Lung (tissue), 13 donors: ENCODE results near the gene TTC5. TPM values are rescaled to one million over a fixed set of nuclear protein-coding genes. Genes with fewer than 3 reads are reported as not detected.

ENCODE experiments used
- ATAC-seq: fragments of 200-7000 bp; cut with Tn5 transposase; one replicate; pipeline ENCODE4 v1.9.1; 2020; ENCODE audit warnings: moderate number of reproducible peaks; ENCODE audit not compliant: insufficient read depth, low FRiP score
- DNase-seq, 3 donors: peaks; one replicate each; pipeline ENCODE4 v3.0.0-alpha.2; 2013 to 2017
- H3K27ac ChIP-seq, 2 donors: one replicate each; pipeline ENCODE4 v1.5.1; 2013; ENCODE audit warnings: mild to moderate bottlenecking in 2 of 2, moderate library complexity in 2 of 2, control low read depth in 1 of 2, inconsistent platforms in 1 of 2, low read depth in 1 of 2, low read length in 1 of 2
- H3K27me3 ChIP-seq, 3 donors: one replicate each; pipeline ENCODE4 v1.5.1; 2013; ENCODE audit warnings: low read length in 2 of 3; ENCODE audit not compliant: control insufficient read depth in 3 of 3, insufficient read depth in 3 of 3
- H3K36me3 ChIP-seq, 4 donors: one replicate each; pipeline ENCODE4 v1.5.1; 2013; ENCODE audit warnings: low read length in 4 of 4, mild to moderate bottlenecking in 1 of 4, moderate library complexity in 1 of 4; ENCODE audit not compliant: control insufficient read depth in 4 of 4, insufficient read depth in 4 of 4
- H3K4me1 ChIP-seq, 5 donors: one replicate each; pipeline ENCODE4 v1.5.1; 2013; ENCODE audit warnings: low read length in 5 of 5, mild to moderate bottlenecking in 2 of 5, moderate library complexity in 1 of 5; ENCODE audit not compliant: control insufficient read depth in 5 of 5, insufficient read depth in 5 of 5
- H3K4me3 ChIP-seq: one replicate; pipeline ENCODE4 v1.5.1; 2013; ENCODE audit warnings: mild to moderate bottlenecking, control low read depth, moderate library complexity
- H3K9ac ChIP-seq, 2 donors: one replicate each; pipeline ENCODE4 v1.5.1; 2013; ENCODE audit warnings: low read length in 2 of 2, control low read depth in 1 of 2; ENCODE audit not compliant: insufficient read depth in 1 of 2
- H3K9me3 ChIP-seq, 4 donors: one replicate each; pipeline ENCODE4 v1.5.1; 2013; ENCODE audit warnings: low read length in 3 of 4, mild to moderate bottlenecking in 1 of 4, moderate library complexity in 1 of 4; ENCODE audit not compliant: control insufficient read depth in 4 of 4, insufficient read depth in 3 of 4
- CTCF ChIP-seq: IDR thresholded peaks from 2 replicates; pipeline ENCODE4 v1.5.1; 2012; ENCODE audit warnings: mild to moderate bottlenecking; ENCODE audit errors: control extremely low read depth, extremely low read depth
- WGBS, 2 donors: extraction: QIAGEN DNeasy Blood & Tissue Kit; methylation state at CpG; one replicate each; pipeline ENCODE4 v1.1.7; 2013; 5-methylcytosine and 5-hydroxymethylcytosine counted together
- polyA plus RNA-seq, 2 donors: library from polyadenylated mRNA; stranded (reverse); fragments of 200-250 nt; gene quantifications; one replicate each; pipeline ENCODE4 v1.2.1, GENCODE V29; 2013
- small RNA-seq: library from RNA; depleted of rRNA; stranded (forward); fragments of <200 nt; gene quantifications from one replicate; pipeline ENCODE3, GENCODE V24; 2014; ENCODE audit warnings: low replicate concordance
- total RNA-seq, 2 donors: library from RNA; depleted of rRNA in 1 of 2; stranded (reverse); fragments of >200 nt in 1 of 2; gene quantifications; one replicate each; pipeline ENCODE4 v1.2.1, GENCODE V29; 2014 to 2021
- donor health status: control.
- donor health status: control.
- donor health status: Bipolar disorder and iron deficiency.
- donor health status: healthy.
- donor health status: DM: yes; HTN: yes; CAD: no.

Gene TTC5
- total and polyA plus RNA-seq, 4 donors = 5.0 to 21.8 (median 14.2) TPM

GRCh38 chr14:20262642-20263128 lies 43.1 kb downstream of the TTC5 start:
- Histone ChIP-seq H3K36me3 (no peaks in the 10 kb centered on the region), H3K9me3 (no peaks in the 10 kb centered on the region), H3K9ac (no peak overlapping the region)

GRCh38 chr14:20247646-20248246 lies 58.0 kb downstream of the TTC5 start:
- H3K27ac ChIP-seq = no peak overlapping the region
- H3K4me3 ChIP-seq = no peak overlapping the region
- 65 to 69% methylated on average over 3 of the region's 3 CpGs for WGBS, 2 donors
- peaks cover 3 to 4% (median 3%) of the 10 kb centered on the region in 4 donors for H3K9me3 ChIP-seq
- DNase-seq (no peak), ATAC-seq (no peak)
- H3K36me3 ChIP-seq = no peaks in the 10 kb centered on the region
- no peak for TF ChIP-seq CTCF
- no peaks in the 10 kb centered on the region for H3K27me3 ChIP-seq
- no peaks in the 10 kb centered on the region for H3K4me1 ChIP-seq
- no peak overlapping the region for H3K9ac ChIP-seq

More at GRCh38 chr14:20262642-20263128, 43.1 kb downstream of the TTC5 start:
- no peaks in the 10 kb centered on the region for H3K27me3 ChIP-seq
- no peak overlapping the region for H3K4me3 ChIP-seq
- ATAC-seq = no peak
- no peaks in the 10 kb centered on the region for H3K4me1 ChIP-seq
- 62 to 70% methylated on average over 3 of the region's 3 CpGs for WGBS, 2 donors
- H3K27ac ChIP-seq = no peak overlapping the region
- DNase-seq = no peak
- TF ChIP-seq CTCF = no peak

Small RNA genes within 50 kb of the gene (small RNA-seq; reads per million reads assigned to genes)
- gene SNORA79B (0.56 reads per million, percentile 65 among the genes with 10 or more reads in this experiment), gene SNORD126 (383 reads per million, percentile 99 among the genes with 10 or more reads in this experiment)

Other genes with a start within 250 kb of the TTC5 start
- gene OR4L1, start 245.9 kb downstream of the TTC5 start, total RNA-seq = not detected
- gene OR4L1, start 245.9 kb downstream of the TTC5 start, polyA plus RNA-seq = not detected
- not detected for gene OR4K17, start 195.2 kb downstream of the TTC5 start, total RNA-seq
- gene OR4K17, start 195.2 kb downstream of the TTC5 start, polyA plus RNA-seq = not detected
- gene OR4N5, start 167.1 kb downstream of the TTC5 start, total RNA-seq = not detected
- not detected for gene OR4N5, start 167.1 kb downstream of the TTC5 start, polyA plus RNA-seq
- gene OR11G2, start 115.1 kb downstream of the TTC5 start, total RNA-seq = not detected
- not detected for gene OR11G2, start 115.1 kb downstream of the TTC5 start, polyA plus RNA-seq
- not detected for gene OR11H6, start 82.2 kb downstream of the TTC5 start, total RNA-seq
- not detected for gene OR11H6, start 82.2 kb downstream of the TTC5 start, polyA plus RNA-seq
- not detected for gene OR11H7, start 77.0 kb downstream of the TTC5 start, total RNA-seq
- gene OR11H7, start 77.0 kb downstream of the TTC5 start, polyA plus RNA-seq = not detected
- not detected for gene OR11H4, start 66.7 kb downstream of the TTC5 start, total RNA-seq
- gene OR11H4, start 66.7 kb downstream of the TTC5 start, polyA plus RNA-seq = not detected
- 10 to 100 TPM; 28.9 to 89.1 TPM for gene CCNB1IP1, start 27.3 kb upstream of the TTC5 start, total RNA-seq
- gene CCNB1IP1, start 27.3 kb upstream of the TTC5 start, polyA plus RNA-seq = 10 to 100 TPM; 30.1 to 61.2 TPM
- 10 to 100 TPM; 15.3 to 17.7 TPM for gene PARP2, start 37.7 kb upstream of the TTC5 start, total RNA-seq
- 10 to 100 TPM; 10.9 to 15.5 TPM for gene PARP2, start 37.7 kb upstream of the TTC5 start, polyA plus RNA-seq
- gene TEP1, start 107.5 kb upstream of the TTC5 start, total RNA-seq = 10 to 100 TPM; 21.8 to 44.7 TPM
- gene TEP1, start 107.5 kb upstream of the TTC5 start, polyA plus RNA-seq = 10 to 100 TPM; 15.7 to 23.2 TPM
- under 1 TPM; 0.25 to 0.51 TPM for gene KLHL33, start 130.2 kb upstream of the TTC5 start, total RNA-seq
- gene KLHL33, start 130.2 kb upstream of the TTC5 start, polyA plus RNA-seq = under 1 TPM; 0.03 to 0.08 TPM
- gene OSGEP, start 148.9 kb upstream of the TTC5 start, total RNA-seq = 10 to 100 TPM; 35.5 to 44.8 TPM
- 10 to 100 TPM; 43.5 to 54.1 TPM for gene OSGEP, start 148.9 kb upstream of the TTC5 start, polyA plus RNA-seq
- 100 to 1,000 TPM in 1 of 2 donors, 10 to 100 TPM in 1; 66.2 to 144 TPM for gene APEX1, start 149.3 kb upstream of the TTC5 start, total RNA-seq
- gene APEX1, start 149.3 kb upstream of the TTC5 start, polyA plus RNA-seq = 100 to 1,000 TPM in 1 of 2 donors, 10 to 100 TPM in 1; 95.8 to 159 TPM
- 10 to 100 TPM; 22.2 to 35.6 TPM for gene PIP4P1, start 155.5 kb upstream of the TTC5 start, total RNA-seq
- gene PIP4P1, start 155.5 kb upstream of the TTC5 start, polyA plus RNA-seq = 10 to 100 TPM; 27.4 to 46.7 TPM
- gene PNP, start 163.5 kb upstream of the TTC5 start, total RNA-seq = 10 to 100 TPM; 15.5 to 41.4 TPM
- gene PNP, start 163.5 kb upstream of the TTC5 start, polyA plus RNA-seq = 100 to 1,000 TPM in 1 of 2 donors, 10 to 100 TPM in 1; 32.7 to 119 TPM
- gene RNASE10, start 199.6 kb upstream of the TTC5 start, total RNA-seq = 1 to 10 TPM in 1 of 2 donors, not detected in 1; 1.2 TPM
- under 1 TPM in 1 of 2 donors, not detected in 1; 0.06 TPM for gene RNASE10, start 199.6 kb upstream of the TTC5 start, polyA plus RNA-seq